ENCODE results near the gene CLCNKB.
A peak's percentile ranks its signal among the peaks of the same experiment; 100 is the strongest.
"Not testable (repeated sequence)": the region's sequence is repeated elsewhere in the genome, so short reads cannot be mapped to it uniquely, and the experiment has no call there.

CLCNKB gene

GRCh38 chr1:16015960-16016901 lies 27.4 kb upstream of the CLCNKB start:
- no peak for FAIRE-seq

DNA sequence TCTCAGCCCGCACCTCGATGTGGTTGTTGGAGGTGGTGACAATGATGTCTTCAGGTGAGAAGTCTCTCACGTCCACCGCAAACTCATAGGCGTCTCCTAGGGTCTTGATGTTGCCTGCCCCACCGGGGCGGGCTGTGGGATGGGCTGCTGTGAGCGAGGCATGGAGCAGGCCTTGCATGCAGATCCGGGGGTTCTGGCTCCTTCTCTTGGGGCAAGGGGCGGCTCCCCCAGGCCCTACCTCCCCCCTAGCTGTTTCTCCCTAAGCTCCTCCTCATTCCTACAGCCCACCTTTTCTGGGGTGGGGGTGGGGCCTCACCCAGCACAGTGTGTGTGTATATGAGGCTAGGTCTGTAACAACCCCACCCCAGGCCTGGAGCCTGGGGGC lies 26.5 kb upstream of the CLCNKB start:
- no peak for FAIRE-seq

- no peak for FAIRE-seq
These were observed 25.9 kb upstream of the CLCNKB start, which contains the start of gene HSPB7 for GRCh38 chr1:16017461-16018303. Gene HSPB7 (minus strand): TSS chr1:16018043. CDS start chr1:16017963, 80 bp downstream.

GRCh38 chr1:16018308-16018707 lies 25.3 kb upstream of the CLCNKB start:
- no peak for FAIRE-seq

GRCh38 chr1:16018749-16019643 lies 24.6 kb upstream of the CLCNKB start:
- no peak for FAIRE-seq

- FAIRE-seq: no peak
These were observed 23.8 kb upstream of the CLCNKB start for GRCh38 chr1:16019644-16020277.

DNA sequence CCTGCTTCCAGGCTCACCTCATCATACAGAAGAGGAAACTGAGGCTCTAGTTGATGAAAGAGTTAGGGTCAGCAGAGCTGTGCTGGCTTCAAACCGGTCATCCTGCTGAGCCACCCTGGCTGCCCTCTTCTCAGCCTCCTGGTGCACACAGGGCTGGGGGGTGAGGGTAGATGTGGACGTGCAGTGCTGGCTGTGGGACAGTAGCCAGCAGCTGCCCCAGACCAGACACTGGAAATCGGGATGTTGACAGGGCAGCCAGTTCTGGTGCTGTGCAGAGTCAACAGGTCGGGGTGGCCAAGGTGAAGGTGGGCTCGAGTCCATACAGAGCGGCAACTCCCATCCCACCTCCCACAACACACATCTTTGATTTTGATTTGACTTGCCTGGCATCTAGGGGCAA lies 23.3 kb upstream of the CLCNKB start:
- FAIRE-seq: no peak

DNA sequence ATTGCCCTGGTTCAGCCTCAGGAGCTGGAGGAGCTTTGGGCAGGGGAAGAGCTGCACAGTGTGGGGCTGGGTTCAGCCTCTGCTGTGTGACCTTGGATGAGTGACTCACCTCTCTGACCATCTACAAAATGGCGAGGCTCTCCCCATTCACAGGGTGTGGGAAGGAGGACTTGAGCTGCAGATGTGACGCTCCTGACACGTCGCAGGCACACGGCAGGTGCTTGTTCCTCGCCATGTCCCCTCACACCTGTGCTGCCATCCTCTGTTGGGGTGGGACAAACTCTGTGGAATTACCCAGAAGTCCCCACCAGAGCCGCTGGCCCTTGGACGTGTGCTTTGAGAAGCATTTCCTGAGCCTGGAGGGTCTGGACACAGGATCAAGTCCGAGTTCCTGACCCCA lies 22.7 kb upstream of the CLCNKB start:
- not testable (repeated sequence) for FAIRE-seq

- FAIRE-seq: no peak
These were observed 21.9 kb upstream of the CLCNKB start, which contains the start of gene CLCNKA for GRCh38 chr1:16021681-16022080. Gene CLCNKA (plus strand): TSS chr1:16022036. CDS start chr1:16022620, 584 bp downstream.

GRCh38 chr1:16022393-16022792 lies 21.2 kb upstream of the CLCNKB start:
- no peak for FAIRE-seq

DNA sequence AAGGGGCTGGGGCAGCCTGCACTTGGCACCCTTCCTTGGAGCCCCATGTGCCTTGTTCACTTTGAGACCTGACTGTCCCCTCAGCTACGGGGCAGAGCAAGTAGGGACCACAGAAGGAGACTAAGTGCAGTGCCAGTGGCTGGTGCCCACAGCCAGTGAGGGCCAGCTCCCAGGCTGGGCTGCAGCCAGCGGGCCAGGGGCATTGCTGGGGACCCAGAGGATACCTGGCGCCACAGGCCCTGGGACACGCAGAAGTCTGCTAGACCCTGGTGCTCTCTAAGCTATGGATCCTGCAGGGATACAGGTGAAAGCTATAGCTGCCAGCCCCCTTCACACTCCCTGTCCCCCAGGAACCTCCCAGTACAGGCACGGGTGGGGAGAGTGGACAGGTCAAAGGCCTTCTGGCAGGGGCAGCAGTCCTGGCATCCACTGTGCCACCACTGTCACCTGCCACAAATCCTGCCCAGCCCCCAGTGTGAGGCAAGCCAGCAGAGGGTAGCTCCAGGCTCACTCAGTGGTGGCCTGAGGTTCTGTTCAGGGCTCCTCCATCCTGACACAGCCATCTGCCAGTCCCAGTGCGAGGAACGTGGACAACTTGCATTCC lies 20.4 kb upstream of the CLCNKB start:
- FAIRE-seq: no peak

- not testable (repeated sequence) for FAIRE-seq
These were observed 17.3 kb upstream of the CLCNKB start for GRCh38 chr1:16026302-16026701.

DNA sequence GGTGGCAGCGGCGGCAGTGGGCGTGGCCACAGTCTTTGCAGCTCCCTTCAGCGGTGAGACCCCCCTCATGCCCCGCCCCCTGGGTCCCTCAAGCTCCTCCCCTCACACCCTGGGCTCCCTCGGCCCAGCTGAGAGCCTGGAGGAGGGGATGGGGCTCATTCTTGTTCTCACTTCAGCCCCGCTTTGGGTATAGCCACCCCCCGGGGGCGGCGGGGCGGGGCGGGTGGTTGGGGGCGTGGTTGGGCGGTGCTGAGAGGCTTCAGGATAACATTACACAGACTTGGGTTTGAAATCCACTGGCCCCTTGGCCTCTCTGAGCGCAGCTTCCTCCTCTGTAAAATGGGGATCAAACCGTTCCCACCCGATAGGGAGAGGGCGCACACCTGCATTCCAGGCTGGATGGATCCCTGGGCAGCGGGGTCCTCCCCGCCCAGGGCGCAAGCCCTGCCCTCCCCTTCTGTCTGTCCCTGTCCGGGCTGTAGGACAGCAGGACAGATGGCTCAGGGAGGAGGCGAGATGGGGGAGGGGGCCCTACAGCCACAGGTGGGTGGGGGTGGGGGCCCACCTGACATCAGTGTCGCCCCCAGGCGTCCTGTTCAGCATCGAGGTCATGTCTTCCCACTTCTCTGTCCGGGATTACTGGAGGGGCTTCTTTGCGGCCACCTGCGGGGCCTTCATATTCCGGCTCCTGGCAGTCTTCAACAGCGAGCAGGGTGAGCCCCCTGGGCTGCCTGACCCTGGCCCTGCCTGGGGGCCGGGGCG lies 16.7 kb upstream of the CLCNKB start:
- peak; percentile 85 for FAIRE-seq

- FAIRE-seq: no peak
These were observed 15.2 kb upstream of the CLCNKB start for GRCh38 chr1:16028237-16029002.

DNA sequence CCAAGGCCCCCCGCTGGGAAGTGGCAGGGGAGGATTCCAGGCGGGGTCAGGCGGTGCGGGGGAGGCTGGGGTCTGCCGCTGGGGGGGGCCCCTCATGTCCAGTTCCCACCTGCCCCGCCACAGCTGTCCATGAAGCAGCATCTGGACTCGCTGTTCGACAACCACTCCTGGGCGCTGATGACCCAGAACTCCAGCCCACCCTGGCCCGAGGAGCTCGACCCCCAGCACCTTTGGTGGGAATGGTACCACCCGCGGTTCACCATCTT lies 14.6 kb upstream of the CLCNKB start:
- not testable (repeated sequence) for FAIRE-seq

- FAIRE-seq: no peak
These were observed 14.3 kb upstream of the CLCNKB start for GRCh38 chr1:16029288-16029687.

DNA sequence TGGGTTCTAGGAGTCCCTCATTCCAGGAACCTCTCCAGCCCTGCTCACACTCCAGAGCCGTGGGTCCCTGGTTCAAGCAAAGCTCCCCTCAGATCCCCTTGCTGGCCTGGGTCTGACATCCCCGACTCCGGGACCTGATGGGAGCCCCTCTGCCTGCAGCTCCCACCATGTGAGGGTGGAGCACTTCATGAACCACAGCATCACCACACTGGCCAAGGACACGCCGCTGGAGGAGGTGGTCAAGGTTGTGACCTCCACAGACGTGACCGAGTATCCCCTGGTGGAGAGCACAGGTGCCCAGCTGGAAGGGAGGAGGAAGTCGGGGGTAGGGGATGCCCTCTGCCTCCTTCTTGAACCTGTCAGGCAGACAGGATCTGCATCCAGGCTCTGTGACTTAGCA lies 12.0 kb upstream of the CLCNKB start:
- no peak for FAIRE-seq

DNA sequence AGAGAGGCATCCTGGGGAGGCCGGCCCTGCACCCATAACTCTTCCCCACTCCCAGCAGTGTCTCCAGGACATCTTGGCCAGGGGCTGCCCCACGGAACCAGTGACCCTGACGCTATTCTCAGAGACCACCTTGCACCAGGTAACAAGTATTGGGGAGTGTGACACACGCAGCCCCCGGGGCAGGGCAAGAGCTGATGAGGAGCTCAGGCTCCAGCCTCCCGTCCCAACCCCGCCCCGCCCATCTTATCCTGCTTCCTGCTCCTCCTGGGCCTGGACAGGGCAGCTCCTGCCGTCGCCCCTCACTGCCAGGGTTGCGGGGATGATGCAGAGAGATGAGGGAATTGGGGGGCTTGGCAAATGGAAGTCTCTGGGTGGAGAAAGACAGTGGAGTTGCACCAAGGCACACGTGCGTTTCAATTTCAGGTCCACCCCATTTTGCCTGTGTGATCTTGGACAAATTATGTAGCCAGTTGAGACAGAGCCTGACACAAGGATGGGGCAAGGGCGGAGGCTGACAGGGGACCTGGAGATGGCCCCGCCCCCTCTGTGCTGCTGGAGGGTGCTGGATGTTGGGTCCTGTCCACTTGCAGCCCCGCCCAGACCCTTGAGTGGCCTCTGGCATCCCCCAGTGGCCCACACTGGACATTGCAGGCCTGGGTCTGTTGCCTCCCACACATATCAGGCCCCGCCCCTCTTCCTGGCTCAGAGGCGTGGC lies 11.0 kb upstream of the CLCNKB start:
- FAIRE-seq: peak; percentile 87

DNA sequence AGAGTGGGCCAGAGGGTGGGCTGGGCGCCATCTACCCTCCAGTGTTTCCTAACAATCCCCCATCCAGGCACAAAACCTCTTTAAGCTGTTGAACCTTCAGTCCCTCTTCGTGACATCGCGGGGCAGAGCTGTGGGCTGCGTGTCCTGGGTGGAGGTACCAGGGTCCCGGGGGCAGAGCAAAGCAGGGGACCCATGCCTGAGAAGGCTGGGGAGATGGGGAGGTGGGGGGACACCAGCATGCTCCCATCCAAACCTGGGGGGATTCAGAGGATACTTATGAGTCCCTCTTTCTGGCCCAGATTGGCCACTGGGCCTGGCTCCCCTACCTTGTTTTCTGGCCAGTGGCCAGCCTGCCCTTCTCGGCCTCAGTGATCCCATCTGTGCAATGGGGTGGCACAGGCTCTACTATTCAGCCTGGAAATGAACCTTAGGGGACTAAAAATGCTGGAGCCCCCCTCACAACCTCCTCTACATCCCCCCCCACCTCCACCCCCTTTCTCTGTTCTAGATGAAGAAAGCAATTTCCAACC lies 10.4 kb upstream of the CLCNKB start:
- not testable (repeated sequence) for FAIRE-seq
